Uterus (tissue), 4 donors: ENCODE data around the gene SMARCAL1. TPM values are rescaled to one million over a fixed set of nuclear protein-coding genes. Genes with fewer than 3 reads are reported as not detected.
A peak's percentile ranks its signal among the peaks of the same experiment; 100 is the strongest.

Experiments
- DNase-seq, 2 donors: peaks; one replicate each; pipeline ENCODE4 v3.0.0-alpha.2; 2019 to 2020
- H3K27ac ChIP-seq, 2 donors: fragments of 200-600 bp; sonication (generic); 1 replicate in 1 of 2; 2 replicates in 1 of 2; pipeline ENCODE4 v1.5.1; 2016 to 2018
- H3K27me3 ChIP-seq, 2 donors: fragments of 200-600 bp; sonication (generic); one replicate each; pipeline ENCODE4 v1.5.1; 2018 to 2019; ENCODE audit warnings: control low read depth in 1 of 2
- H3K36me3 ChIP-seq, 2 donors: fragments of 200-600 bp; sonication (generic); one replicate each; pipeline ENCODE4 v1.5.1; 2019; ENCODE audit warnings: control low read depth in 1 of 2
- H3K4me1 ChIP-seq, 2 donors: fragments of 200-600 bp; sonication (generic); one replicate each; pipeline ENCODE4 v1.5.1; 2018 to 2019; ENCODE audit warnings: control low read depth in 1 of 2
- H3K4me3 ChIP-seq, 2 donors: fragments of 200-600 bp; sonication (generic); 1 replicate in 1 of 2; 2 replicates in 1 of 2; pipeline ENCODE4 v1.5.1; 2018 to 2019; ENCODE audit warnings: mild to moderate bottlenecking in 1 of 2
- H3K9me3 ChIP-seq, 2 donors: fragments of 200-600 bp; sonication (generic); one replicate each; pipeline ENCODE4 v1.5.1; 2019; ENCODE audit warnings: control low read depth in 1 of 2
- POLR2A ChIP-seq, 2 donors: fragments of 450-650 bp; IDR thresholded peaks; one replicate each; pipeline ENCODE4 v1.6.1; 2016; ENCODE audit warnings: antibody characterized with exemption in 2 of 2, mild to moderate bottlenecking in 1 of 2, moderate library complexity in 1 of 2
- intact Hi-C: fragments of 100-400 bp; cut with DNase I; formaldehyde crosslinking; loops from one replicate; pipeline ENCODE4 v1.15.1; 2023; ENCODE audit warnings: low total_unique reads
- total RNA-seq, 4 donors: library from RNA; depleted of rRNA in 3 of 4; stranded (reverse); fragments of >200 nt in 3 of 4; gene quantifications; one replicate each; pipeline versions ENCODE4 v1.1.0 to v1.2.4, GENCODE V29; 2014 to 2023
- TF ChIP-seq, protein P1 (sequence below), 4 experiments: fragments of 200-600 bp in 2 of 4; fragments of 450-650 bp in 2 of 4; sonication (generic) in 2 of 4; IDR thresholded peaks; one replicate each; pipeline ENCODE4 v1.5.1; 2016 to 2019; ENCODE audit warnings: antibody characterized with exemption in 4 of 4, mild to moderate bottlenecking in 2 of 4, moderate library complexity in 1 of 4
- donor health status: DM: yes; HTN: yes; CAD: no.

SMARCAL1 gene
- total RNA-seq, 4 donors from 2014 or later: 8.5 to 25.1 (median 15.5) TPM

DNA sequence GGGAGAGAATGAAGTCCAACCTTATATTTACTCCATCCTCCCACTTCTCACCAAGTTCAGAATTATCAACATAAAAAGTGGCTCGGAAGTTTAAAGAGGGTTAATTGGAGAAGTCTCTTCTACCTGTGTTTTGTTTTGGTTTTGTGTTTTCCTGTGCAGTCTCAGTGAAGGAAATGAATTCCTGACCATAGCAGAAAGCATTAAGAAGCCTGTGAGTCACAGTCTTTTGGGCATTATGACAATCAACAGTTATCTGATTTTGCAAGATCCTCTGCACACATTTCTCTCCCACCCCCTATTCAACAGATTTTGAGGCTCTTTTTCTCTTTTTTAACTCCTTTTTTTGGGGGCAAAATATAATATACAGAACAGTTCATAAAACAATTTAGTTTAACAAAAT lies 77.8 kb downstream of the SMARCAL1 start:
- no peak for TF ChIP-seq POLR2A (IDR thresholded peaks at IDR 0.05)
- TF ChIP-seq, protein P1, sequence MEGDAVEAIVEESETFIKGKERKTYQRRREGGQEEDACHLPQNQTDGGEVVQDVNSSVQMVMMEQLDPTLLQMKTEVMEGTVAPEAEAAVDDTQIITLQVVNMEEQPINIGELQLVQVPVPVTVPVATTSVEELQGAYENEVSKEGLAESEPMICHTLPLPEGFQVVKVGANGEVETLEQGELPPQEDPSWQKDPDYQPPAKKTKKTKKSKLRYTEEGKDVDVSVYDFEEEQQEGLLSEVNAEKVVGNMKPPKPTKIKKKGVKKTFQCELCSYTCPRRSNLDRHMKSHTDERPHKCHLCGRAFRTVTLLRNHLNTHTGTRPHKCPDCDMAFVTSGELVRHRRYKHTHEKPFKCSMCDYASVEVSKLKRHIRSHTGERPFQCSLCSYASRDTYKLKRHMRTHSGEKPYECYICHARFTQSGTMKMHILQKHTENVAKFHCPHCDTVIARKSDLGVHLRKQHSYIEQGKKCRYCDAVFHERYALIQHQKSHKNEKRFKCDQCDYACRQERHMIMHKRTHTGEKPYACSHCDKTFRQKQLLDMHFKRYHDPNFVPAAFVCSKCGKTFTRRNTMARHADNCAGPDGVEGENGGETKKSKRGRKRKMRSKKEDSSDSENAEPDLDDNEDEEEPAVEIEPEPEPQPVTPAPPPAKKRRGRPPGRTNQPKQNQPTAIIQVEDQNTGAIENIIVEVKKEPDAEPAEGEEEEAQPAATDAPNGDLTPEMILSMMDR (IDR thresholded peaks at IDR 0.05): no peak
- intact Hi-C loops: no loop called here
- DNase-seq: no peak
- H3K4me3 ChIP-seq: no peak overlapping the region
- H3K27ac ChIP-seq: no peak overlapping the region
- no peaks in the 10 kb centered on the region for H3K9me3 ChIP-seq
- no peaks in the 10 kb centered on the region for H3K4me1 ChIP-seq
- no peaks in the 10 kb centered on the region for H3K27me3 ChIP-seq
- no peaks in the 10 kb centered on the region for H3K36me3 ChIP-seq

DNA sequence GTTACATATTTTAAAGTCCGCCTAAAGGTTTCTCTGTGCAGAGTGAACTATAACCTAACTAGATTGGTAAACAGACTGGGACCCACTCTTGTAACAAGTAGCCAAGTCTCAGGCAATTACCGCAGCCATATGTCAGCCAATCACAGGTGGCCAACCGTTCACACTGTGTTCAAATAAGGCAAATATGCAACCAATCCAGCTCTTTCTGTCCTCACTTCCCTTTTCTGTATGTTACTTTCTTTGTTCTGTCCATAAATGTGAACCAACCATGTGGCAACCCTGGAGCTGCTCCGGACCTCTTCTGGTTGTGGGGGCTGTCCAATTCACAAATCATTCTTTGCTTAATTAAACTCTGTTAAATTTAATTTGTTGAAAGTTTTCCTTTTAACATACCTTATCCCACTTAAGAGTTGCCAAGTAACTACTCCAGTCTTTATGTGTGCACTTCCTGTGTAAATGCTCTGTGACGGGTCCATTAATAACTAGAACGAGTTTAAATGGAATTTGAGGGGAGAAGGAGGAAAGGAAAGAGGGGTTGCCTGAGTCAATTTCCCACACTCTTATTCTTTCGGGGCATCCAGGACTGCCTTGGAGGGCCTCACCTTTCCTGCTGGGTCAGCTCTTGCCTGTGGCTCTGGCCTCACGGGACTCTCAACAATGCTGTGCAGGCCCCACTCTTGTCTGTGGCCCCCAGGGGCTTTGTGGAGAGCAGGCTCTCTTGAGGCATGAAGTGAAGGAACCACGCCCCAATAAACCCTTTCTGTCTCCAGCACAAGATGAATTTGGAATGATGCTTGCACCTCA lies 79.7 kb downstream of the SMARCAL1 start:
- no peak for DNase-seq
- no peaks in the 10 kb centered on the region for H3K36me3 ChIP-seq
- H3K27me3 ChIP-seq: no peaks in the 10 kb centered on the region
- H3K4me1 ChIP-seq: no peaks in the 10 kb centered on the region
- intact Hi-C loops: no loop called here
- H3K27ac ChIP-seq: no peak overlapping the region
- TF ChIP-seq, protein P1 (IDR thresholded peaks at IDR 0.05): no peak
- no peak for TF ChIP-seq POLR2A (IDR thresholded peaks at IDR 0.05)
- H3K9me3 ChIP-seq: no peaks in the 10 kb centered on the region
- no peak overlapping the region for H3K4me3 ChIP-seq

DNA sequence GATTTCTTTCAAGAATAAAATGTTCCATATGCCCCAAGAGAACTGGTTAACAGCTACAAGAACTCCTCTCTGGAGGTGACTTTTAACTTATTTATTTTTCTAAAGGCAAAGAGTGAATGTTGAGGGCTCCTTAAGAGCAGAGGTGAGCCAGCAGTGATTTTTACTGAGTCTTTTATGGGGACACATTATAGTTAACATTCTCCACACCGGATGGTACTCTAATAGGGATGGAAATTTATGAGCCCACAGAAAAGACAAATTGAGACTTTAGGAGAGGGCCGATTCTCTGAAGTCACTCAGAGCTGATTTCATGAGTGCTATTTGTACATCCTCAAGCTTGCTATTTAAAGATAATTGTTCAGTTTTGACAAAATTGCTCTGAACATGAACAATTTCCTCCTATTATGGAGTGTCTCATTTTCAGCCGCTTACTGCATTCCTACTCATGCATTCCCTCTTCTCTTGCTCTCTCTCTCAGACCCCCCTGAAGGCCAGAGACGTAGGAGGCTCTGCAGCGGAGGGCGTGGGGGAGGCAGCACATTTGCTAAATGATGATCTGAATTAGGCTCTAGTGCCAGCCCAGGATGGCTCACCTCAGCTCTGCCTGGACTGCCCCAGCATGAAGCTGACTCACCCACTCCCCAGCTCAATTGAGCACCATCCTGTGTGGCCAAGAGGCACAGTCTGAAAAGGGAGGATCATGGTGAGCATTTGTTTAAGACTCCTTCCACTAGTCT lies 80.5 kb downstream of the SMARCAL1 start:
- peak; percentile 60 to 73 for DNase-seq
- no peaks in the 10 kb centered on the region for H3K27me3 ChIP-seq

DNA sequence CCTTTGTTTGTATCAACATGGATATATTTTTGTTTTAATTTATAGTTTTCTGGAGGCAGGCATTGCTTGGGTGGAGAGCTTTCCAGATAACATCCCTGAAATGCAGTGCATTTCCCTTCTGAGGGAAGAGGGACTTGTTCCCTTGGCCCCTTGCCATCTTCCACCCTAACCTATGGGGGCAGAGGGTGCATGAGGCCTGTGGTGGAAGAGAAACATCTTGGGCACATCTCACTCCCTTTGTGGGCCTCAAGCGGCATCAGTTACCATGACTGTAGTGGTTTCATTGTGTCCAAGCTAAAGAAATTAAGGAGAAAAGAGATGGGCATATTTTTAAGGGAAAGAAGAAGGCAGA lies 81.0 kb downstream of the SMARCAL1 start:
- no peaks in the 10 kb centered on the region for H3K36me3 ChIP-seq
- no peak for TF ChIP-seq POLR2A (IDR thresholded peaks at IDR 0.05)
- TF ChIP-seq, protein P1 (IDR thresholded peaks at IDR 0.05): no peak
- H3K27ac ChIP-seq: peak overlapping the region in 1 of 2 donors; percentile 62
- DNase-seq: no peak
- no peaks in the 10 kb centered on the region for H3K9me3 ChIP-seq
- intact Hi-C loops: no loop called here
- no peaks in the 10 kb centered on the region for H3K27me3 ChIP-seq
- H3K4me1 ChIP-seq: no peaks in the 10 kb centered on the region
- H3K4me3 ChIP-seq: no peak overlapping the region

More for the DNA sequence above, 80.5 kb downstream of the SMARCAL1 start:
- intact Hi-C loops: no loop called here
- no peaks in the 10 kb centered on the region for H3K9me3 ChIP-seq
- H3K4me1 ChIP-seq: no peaks in the 10 kb centered on the region
- no peaks in the 10 kb centered on the region for H3K36me3 ChIP-seq
- H3K27ac ChIP-seq: peak overlapping the region in 1 of 2 donors; percentile 62
- no peak overlapping the region for H3K4me3 ChIP-seq
- TF ChIP-seq POLR2A (IDR thresholded peaks at IDR 0.05): no peak
- TF ChIP-seq, protein P1 (IDR thresholded peaks at IDR 0.05): no peak

DNA sequence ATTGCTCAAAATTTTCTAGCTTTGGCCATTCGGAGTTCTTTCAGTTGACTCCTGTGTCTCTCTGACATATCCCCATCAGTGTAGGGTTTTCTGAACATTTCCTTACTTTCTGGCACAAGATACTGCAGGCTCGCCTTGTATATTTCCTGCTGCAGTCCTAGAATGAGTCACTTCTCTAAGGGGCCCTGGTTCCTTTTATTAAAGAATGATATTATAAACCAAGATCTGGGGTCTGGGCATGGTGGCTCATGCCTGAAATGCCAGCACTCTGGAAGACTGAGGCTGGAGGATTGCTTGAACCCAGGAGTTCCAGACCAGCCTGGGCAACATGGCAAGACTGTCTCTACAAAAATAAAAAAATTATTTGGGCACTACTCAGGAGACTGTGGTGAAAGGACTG lies 83.4 kb downstream of the SMARCAL1 start:
- no peak for DNase-seq
- no peak for TF ChIP-seq POLR2A (IDR thresholded peaks at IDR 0.05)
- TF ChIP-seq, protein P1 (IDR thresholded peaks at IDR 0.05): no peak
- no peak overlapping the region for H3K4me3 ChIP-seq
- H3K9me3 ChIP-seq: no peaks in the 10 kb centered on the region
- intact Hi-C loops: no loop called here
- H3K27me3 ChIP-seq: no peaks in the 10 kb centered on the region
- H3K27ac ChIP-seq: no peak overlapping the region
- H3K4me1 ChIP-seq: peaks cover 0 to 9% of the 10 kb centered on the region in 2 donors
- no peaks in the 10 kb centered on the region for H3K36me3 ChIP-seq
